Natural killer cell treated with Interleukin-12 subunit alpha and Interleukin-12 subunit beta and Interleukin-15 and Interleukin-18, amount 100 ng/mL, for 72 hours (primary cell): ENCODE measurements around the gene TMEM14A. TPM values are rescaled to one million over a fixed set of nuclear protein-coding genes. Genes with fewer than 3 reads are reported as not detected.
A peak's percentile ranks its signal among the peaks of the same experiment; 100 is the strongest.
"Not testable (repeated sequence)": the region's sequence is repeated elsewhere in the genome, so short reads cannot be mapped to it uniquely, and the experiment has no call there.

Experiments used
- ATAC-seq, 2 donors: fragments of 150-1000 bp; cut with Tn5 transposase in 1 of 2; sonication (Bioruptor Pico), chemical (Tn5 transposase) in 1 of 2; 2 replicates each; pipeline ENCODE4 v1.10.0; 2021
- DNase-seq: peaks from one replicate; pipeline ENCODE4 v3.0.0; 2022; ENCODE audit warnings: low spot score
- H3K27ac Mint-ChIP-seq, 2 donors: 1 replicate in 1 of 2; 2 replicates in 1 of 2; pipeline ENCODE4 v1.8.0; 2022; ENCODE audit warnings: mixed read lengths in 2 of 2, mild to moderate bottlenecking in 1 of 2, moderate library complexity in 1 of 2
- H3K27me3 Mint-ChIP-seq, 2 donors: 1 replicate in 1 of 2; 2 replicates in 1 of 2; pipeline ENCODE4 v1.8.0; 2022; ENCODE audit warnings: mixed read lengths in 2 of 2
- H3K36me3 Mint-ChIP-seq: one replicate; pipeline ENCODE4 v1.8.0; 2022; ENCODE audit warnings: mixed read lengths
- H3K4me1 Mint-ChIP-seq, 2 donors: 1 replicate in 1 of 2; 2 replicates in 1 of 2; pipeline ENCODE4 v1.8.0; 2022; ENCODE audit warnings: low read depth in 2 of 2, mixed read lengths in 2 of 2, mild to moderate bottlenecking in 1 of 2
- H3K4me3 Mint-ChIP-seq: one replicate; pipeline ENCODE4 v1.8.0; 2022; ENCODE audit warnings: mixed read lengths
- H3K9me3 Mint-ChIP-seq: 2 replicates; pipeline ENCODE4 v1.8.0; 2022; ENCODE audit warnings: mixed read lengths
- total RNA-seq, 2 donors: library from RNA; stranded (reverse); gene quantifications; one replicate each; pipeline ENCODE4 v1.2.3, GENCODE V29; 2022

Gene TMEM14A
- total RNA-seq, 2 donors from 2014 or later = 9.4 to 12.0 TPM

DNA sequence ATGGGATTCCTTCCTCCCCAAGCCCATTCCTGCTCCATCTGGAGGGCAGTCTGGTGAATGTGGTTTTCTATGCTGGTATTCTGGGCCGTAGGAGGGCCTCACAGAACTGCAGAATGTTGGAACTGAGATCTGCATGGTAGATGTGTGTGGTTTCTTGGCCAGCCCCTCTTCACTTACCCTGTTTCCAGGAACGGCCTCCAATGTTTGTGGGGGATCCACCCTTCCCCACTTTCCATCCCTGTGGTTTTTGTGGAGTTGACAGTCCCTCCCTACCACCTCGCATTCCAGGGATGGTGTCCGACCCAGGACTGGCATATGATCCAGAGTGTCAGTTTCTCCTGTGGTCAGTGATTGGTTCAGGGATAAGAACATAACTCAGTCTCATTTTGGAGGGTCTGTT is 26.7 kb upstream of the TMEM14A start:
- Mint-ChIP-seq H3K36me3 (no peaks in the 10 kb centered on the region), H3K27me3 (peaks cover 19 to 33% of the 10 kb centered on the region in 2 donors), H3K27ac (no peak overlapping the region), H3K9me3 (no peaks in the 10 kb centered on the region), H3K4me3 (no peak overlapping the region), H3K4me1 (peaks cover 6 to 7% of the 10 kb centered on the region in 2 donors)
- ATAC-seq (no peak), DNase-seq (no peak)

DNA sequence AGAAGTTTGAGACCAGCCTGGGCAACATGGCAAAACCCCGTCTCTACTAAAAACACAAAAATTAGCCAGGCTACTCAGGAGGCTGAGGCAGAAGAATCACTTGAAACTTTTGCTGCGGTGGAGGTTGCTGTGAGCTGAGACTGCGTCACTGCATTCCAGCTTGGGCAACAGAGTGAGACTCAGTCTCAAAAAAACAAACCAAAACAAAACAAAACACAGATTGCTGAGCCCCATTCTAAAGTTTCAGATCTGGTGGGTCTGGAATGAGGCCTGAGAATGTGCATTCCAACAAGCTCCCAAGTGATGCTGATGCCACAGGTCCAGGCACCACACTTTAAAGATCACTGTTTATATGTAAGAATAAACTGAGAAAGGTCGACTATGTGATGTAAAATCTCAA is 24.9 kb upstream of the TMEM14A start:
- DNase-seq (no peak), ATAC-seq (no peak)
- H3K9me3 Mint-ChIP-seq = no peaks in the 10 kb centered on the region
- H3K27ac Mint-ChIP-seq = no peak overlapping the region
- H3K4me3 Mint-ChIP-seq = no peak overlapping the region
- no peaks in the 10 kb centered on the region for H3K36me3 Mint-ChIP-seq
- H3K4me1 Mint-ChIP-seq = peaks cover 4% of the 10 kb centered on the region in 2 donors
- H3K27me3 Mint-ChIP-seq = peaks cover 13 to 22% of the 10 kb centered on the region in 2 donors

DNA sequence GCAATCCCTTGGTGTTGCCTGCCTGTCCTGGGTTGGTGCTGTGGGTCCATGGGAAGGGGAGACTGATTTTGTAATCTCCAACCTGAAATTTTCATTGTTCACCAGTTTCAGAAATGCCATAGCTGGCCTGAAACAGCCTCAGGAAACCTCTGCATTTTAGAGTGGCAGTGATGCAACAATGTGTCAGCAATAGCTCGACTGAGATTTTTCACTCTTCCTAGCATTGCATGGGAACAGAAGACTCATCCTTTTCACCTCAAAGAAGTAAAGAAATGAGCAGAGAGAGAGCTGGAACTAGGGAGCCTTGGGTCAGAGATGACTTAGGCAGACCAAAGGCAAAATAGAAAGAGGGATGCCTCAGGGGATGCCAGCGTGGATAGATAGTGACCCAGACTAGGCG is 23.7 kb upstream of the TMEM14A start:
- H3K36me3 Mint-ChIP-seq = no peaks in the 10 kb centered on the region
- ATAC-seq (no peak), DNase-seq (no peak)
- peaks cover 0 to 5% of the 10 kb centered on the region in 2 donors for H3K4me1 Mint-ChIP-seq
- H3K9me3 Mint-ChIP-seq = no peaks in the 10 kb centered on the region
- no peak overlapping the region for H3K27ac Mint-ChIP-seq
- peaks cover 9 to 18% of the 10 kb centered on the region in 2 donors for H3K27me3 Mint-ChIP-seq
- no peak overlapping the region for H3K4me3 Mint-ChIP-seq

DNA sequence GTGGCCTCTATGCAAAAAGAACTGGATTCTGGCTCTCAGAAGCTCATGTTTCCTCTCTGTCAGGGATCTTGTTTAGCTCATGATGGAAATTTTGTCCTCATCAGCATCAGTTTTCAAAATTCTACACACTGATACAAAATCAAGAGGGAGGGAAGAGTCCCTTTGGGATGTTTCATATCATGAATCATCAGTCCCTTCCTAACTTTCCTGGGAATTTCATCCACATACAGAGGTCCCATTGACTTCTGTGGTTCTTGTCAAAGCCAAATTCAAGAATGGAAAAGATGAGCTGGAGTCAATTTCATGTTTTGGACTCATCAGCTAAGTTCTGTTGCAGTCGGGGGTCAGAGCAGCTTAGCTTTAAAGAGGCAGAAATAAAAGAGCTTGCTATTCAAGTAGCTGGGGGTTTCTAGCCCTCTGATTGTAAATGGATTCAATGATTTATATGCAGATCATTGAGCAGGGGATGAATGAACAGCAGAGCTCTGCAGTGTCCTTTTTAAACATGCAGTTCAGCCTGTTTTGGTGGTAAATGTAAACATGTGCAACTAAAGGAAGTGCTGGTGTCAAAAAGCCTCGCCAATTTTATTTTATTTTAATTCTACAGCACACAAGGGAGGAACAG is 21.3 kb upstream of the TMEM14A start:
- Mint-ChIP-seq H3K9me3 (no peaks in the 10 kb centered on the region), H3K36me3 (no peaks in the 10 kb centered on the region), H3K27me3 (peaks cover 16 to 29% of the 10 kb centered on the region in 2 donors), H3K4me1 (peaks cover 0 to 5% of the 10 kb centered on the region in 2 donors), H3K4me3 (no peak overlapping the region), H3K27ac (no peak overlapping the region)
- ATAC-seq = no peak
- DNase-seq = no peak

DNA sequence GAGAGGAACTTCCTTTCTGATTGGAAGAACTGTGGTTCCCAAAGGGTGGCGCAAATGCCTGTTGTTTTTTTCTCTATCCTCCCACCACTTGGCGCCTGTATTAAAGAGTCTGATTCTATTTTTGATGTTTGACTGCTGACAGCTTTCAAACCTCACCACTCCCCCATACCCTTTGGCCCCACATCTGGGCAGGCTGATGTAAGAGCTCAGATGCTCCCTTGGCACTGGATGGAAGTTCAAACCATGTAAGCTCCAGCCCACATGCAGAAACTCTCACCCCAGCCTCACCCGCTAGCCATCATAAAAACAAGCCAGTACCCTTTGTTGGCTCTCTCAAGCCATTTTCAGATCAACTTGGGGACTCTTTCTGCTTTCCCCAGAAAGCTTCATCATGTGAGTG is 20.0 kb upstream of the TMEM14A start:
- H3K4me1 Mint-ChIP-seq = peaks cover 0 to 5% of the 10 kb centered on the region in 2 donors
- DNase-seq (no peak), ATAC-seq (no peak)
- peaks cover 16 to 22% of the 10 kb centered on the region in 2 donors for H3K27me3 Mint-ChIP-seq
- no peak overlapping the region for H3K27ac Mint-ChIP-seq
- no peaks in the 10 kb centered on the region for H3K9me3 Mint-ChIP-seq
- H3K36me3 Mint-ChIP-seq = no peaks in the 10 kb centered on the region
- H3K4me3 Mint-ChIP-seq = no peak overlapping the region

DNA sequence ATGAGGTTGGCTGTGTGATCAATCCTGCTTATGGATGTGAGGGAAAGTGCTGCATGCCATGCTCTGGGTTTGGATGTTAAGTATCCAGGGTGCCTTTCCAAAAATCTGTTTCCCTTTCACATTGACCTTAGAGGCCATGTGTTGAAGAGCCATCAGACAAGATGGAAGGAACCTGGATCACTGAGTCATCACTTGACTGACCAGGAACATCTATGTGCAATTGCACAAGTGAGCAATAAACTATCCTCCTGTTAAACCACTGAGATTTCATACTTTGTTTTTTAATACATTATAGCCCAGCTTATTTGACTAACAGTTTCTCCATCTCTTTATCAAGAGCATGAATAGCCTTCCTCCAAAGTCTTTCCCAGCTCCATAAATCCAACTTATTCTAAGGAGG is 17.8 kb upstream of the TMEM14A start:
- no peaks in the 10 kb centered on the region for H3K36me3 Mint-ChIP-seq

DNA sequence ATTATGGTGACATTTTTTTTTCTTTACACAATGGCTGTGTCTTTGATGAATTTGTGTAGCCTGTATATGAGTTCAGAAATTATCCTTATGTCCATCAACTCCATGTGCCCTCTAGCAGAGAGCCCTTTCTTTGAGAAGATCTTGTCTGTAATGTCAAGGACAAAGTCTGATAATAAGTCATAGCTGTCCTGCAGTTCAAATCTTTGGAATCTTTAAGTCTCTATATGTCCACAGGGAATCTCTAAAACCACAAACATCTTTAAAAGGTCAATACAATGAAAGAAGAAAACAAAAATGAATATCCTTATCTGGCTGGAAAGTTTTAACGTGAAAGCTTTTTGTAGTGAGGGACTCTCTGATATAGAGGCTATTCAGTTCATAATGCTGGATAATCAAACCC is 16.9 kb upstream of the TMEM14A start:
- DNase-seq = no peak
- H3K4me1 Mint-ChIP-seq = peaks cover 0 to 5% of the 10 kb centered on the region in 2 donors
- peaks cover 14 to 33% of the 10 kb centered on the region in 2 donors for H3K27me3 Mint-ChIP-seq
- no peaks in the 10 kb centered on the region for H3K36me3 Mint-ChIP-seq
- no peak for ATAC-seq
- no peak overlapping the region for H3K4me3 Mint-ChIP-seq
- no peaks in the 10 kb centered on the region for H3K9me3 Mint-ChIP-seq
- no peak overlapping the region for H3K27ac Mint-ChIP-seq

More for the DNA sequence above, 17.8 kb upstream of the TMEM14A start:
- DNase-seq (no peak), ATAC-seq (no peak)
- Mint-ChIP-seq H3K27ac (no peak overlapping the region), H3K4me1 (peaks cover 0 to 5% of the 10 kb centered on the region in 2 donors), H3K9me3 (no peaks in the 10 kb centered on the region), H3K4me3 (no peak overlapping the region), H3K27me3 (peaks cover 16 to 32% of the 10 kb centered on the region in 2 donors)

DNA sequence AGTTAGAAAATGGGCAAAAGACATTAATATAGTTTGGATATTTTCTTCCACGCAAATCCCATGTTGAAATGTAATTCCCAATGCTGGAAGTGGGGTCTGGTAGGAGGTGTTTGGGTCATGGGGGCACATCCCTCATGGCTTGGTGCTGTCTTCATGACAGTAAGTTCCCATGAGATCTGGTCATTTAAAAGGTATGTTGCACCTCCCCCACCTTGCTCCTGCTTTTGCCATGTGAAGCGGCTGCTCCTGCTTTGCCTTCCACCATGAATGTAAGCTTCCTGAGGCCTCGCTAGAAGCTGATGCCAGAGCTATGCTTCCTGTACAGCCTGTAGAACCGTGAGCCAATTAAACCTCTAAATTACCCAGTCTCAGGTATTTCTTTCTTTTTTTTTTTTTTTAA is 16.3 kb upstream of the TMEM14A start:
- DNase-seq (no peak), ATAC-seq (no peak)
- Mint-ChIP-seq H3K9me3 (no peaks in the 10 kb centered on the region), H3K27ac (no peak overlapping the region), H3K27me3 (peaks cover 14 to 33% of the 10 kb centered on the region in 2 donors), H3K4me3 (no peak overlapping the region), H3K36me3 (no peaks in the 10 kb centered on the region), H3K4me1 (peaks cover 0 to 5% of the 10 kb centered on the region in 2 donors)

DNA sequence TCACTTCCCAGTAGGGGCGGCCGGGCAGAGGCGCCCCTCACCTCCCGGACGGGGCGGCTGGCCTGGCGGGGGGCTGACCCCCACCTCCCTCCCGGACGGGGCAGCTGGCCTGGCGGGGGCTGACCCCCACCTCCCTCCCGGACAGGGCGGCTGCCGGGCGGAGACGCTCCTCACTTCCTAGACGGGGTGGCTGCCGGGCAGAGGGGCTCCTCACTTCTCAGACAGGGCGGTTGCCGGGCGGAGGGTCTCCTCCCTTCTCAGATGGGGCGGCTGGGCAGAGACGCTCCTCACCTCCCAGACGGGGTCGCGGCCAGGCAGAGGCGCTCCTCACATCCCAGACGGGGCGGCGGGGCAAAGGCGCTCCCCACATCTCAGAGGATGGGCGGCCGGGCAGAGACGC is 15.0 kb upstream of the TMEM14A start:
- peaks cover 12 to 33% of the 10 kb centered on the region in 2 donors for H3K27me3 Mint-ChIP-seq
- H3K9me3 Mint-ChIP-seq, H3K36me3 Mint-ChIP-seq, H3K4me3 Mint-ChIP-seq, ATAC-seq, H3K27ac Mint-ChIP-seq, DNase-seq, H3K4me1 Mint-ChIP-seq: not testable (repeated sequence)

DNA sequence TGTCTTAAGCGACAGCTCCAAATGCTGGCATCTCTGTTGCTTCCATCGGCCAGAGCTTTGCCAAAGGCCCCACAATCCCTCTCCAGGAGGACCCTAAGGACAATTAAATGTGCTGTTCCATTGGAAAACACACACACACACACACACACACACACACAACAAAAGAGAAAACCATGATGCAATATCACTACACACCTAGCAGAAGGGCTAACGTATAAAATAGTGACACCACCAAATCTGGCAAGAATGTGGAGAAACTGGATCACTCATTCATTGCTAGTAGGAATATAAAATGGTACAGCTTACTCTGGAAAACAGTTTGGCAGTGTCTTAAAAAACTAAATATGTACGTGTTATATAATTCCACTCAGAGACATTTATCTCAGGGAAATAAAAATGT is 13.0 kb upstream of the TMEM14A start:
- no peak overlapping the region for H3K27ac Mint-ChIP-seq
- no peaks in the 10 kb centered on the region for H3K36me3 Mint-ChIP-seq
- H3K4me3 Mint-ChIP-seq = no peak overlapping the region
- no peaks in the 10 kb centered on the region for H3K4me1 Mint-ChIP-seq
- DNase-seq = no peak
- no peak for ATAC-seq
- H3K27me3 Mint-ChIP-seq = peaks cover 8 to 24% of the 10 kb centered on the region in 2 donors
- H3K9me3 Mint-ChIP-seq = no peaks in the 10 kb centered on the region

DNA sequence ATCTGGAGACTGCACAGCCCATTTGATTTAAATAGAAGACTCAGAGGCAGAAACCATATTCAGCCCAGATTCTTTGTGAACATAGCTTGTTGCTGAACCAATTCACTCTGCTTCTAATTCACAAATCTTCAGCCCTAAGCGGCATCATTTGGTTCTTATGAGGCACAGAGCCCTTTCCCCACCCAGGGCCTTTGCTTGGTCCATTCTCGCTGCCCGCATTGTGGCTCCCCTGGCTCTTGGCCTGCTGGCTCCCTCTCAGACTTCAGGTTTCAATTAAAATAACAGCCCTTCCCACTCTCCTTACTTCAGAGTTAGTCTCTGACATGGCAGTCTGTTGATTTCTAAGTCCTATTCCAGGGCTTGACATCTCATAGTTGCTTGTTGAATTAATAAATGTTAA is 9.4 kb upstream of the TMEM14A start:
- ATAC-seq (no peak), DNase-seq (no peak)
- no peaks in the 10 kb centered on the region for H3K4me1 Mint-ChIP-seq
- no peaks in the 10 kb centered on the region for H3K36me3 Mint-ChIP-seq
- H3K4me3 Mint-ChIP-seq = no peak overlapping the region
- H3K9me3 Mint-ChIP-seq = no peaks in the 10 kb centered on the region
- H3K27ac Mint-ChIP-seq = no peak overlapping the region
- peaks cover 0 to 10% of the 10 kb centered on the region in 2 donors for H3K27me3 Mint-ChIP-seq

DNA sequence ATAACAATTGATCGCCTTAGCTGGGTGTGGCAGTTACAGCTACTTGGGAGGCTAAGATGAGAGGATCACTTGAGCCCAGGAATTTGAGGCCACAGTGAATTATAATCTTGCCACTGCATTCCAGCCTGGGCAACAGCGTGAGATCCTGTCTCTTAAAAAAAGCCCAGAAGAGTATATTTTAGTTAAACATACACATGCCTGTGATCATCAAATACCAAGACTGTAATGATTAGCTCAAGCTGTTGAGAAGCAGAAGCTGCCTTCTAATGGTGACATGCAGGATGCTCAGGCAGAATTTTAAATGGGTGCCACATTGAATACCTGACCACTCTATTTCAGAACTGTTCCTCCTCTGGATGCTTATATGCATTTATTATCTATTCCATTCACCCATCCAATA is 8.9 kb upstream of the TMEM14A start:
- H3K27ac Mint-ChIP-seq = no peak overlapping the region
- no peaks in the 10 kb centered on the region for H3K9me3 Mint-ChIP-seq
- no peak for DNase-seq

DNA sequence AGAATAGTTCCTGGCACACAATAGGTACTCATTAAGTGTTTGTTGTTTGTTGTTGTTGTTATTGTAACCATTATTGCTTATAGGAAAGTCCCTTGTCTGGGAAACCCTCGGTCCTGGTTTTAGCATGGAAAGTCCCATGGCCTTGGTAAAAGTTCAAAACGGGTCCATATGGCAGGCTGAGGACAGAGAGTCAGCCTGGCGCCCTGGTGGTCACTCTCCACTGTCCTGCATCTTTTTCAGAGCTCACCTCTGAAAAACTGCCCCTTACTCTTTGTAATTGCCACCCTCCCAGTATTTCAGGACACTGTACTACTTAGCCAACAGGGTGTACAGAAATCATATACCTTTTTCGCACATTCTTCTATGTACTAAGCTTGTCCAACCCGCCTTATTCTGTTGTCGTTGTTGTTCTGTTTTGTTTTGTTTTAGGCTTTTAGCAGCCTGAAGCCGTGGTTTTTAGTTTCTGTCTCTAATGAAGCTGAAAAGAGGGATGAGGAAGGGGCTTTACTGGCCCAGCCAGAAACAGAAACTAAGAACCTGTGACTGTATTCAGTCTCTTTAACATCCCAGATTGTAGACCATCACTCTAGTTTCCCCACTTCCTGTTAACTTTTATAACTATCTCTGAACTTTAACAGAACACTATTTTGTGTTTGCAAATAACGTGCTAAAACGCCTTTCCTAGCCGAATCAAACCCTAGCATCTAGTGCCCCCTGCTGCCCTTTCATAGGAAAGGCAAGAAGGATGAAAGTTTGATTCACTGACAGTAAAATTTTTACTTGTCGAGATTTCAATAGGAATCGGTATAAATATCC is 7.6 kb upstream of the TMEM14A start:
- H3K9me3 Mint-ChIP-seq = no peaks in the 10 kb centered on the region
- peak; percentile 74 for DNase-seq
- H3K27ac Mint-ChIP-seq = no peak overlapping the region
- H3K4me3 Mint-ChIP-seq = no peak overlapping the region
- peaks cover 0 to 7% of the 10 kb centered on the region in 2 donors for H3K4me1 Mint-ChIP-seq
- H3K36me3 Mint-ChIP-seq = no peaks in the 10 kb centered on the region
- peak; percentile 64 to 71 for ATAC-seq
- H3K27me3 Mint-ChIP-seq = no peaks in the 10 kb centered on the region

More for the DNA sequence above, 8.9 kb upstream of the TMEM14A start:
- ATAC-seq = no peak
- Mint-ChIP-seq H3K36me3 (no peaks in the 10 kb centered on the region), H3K27me3 (peaks cover 0 to 10% of the 10 kb centered on the region in 2 donors), H3K4me1 (peaks cover 0 to 1% of the 10 kb centered on the region in 2 donors), H3K4me3 (no peak overlapping the region)

DNA sequence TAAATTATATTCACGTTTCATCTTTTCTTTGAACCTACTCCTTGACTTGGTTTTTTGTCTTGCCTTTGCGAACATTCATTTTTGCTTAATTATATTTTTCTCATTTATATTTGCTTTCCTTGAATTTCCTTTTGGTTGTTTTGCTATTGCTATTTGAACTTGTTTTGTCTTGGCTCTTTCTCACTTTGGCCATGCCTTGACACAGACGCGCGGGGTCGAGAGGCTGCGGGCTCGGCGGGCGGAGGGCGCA is 7.1 kb upstream of the TMEM14A start:
- no peaks in the 10 kb centered on the region for H3K36me3 Mint-ChIP-seq
- peaks cover 0 to 7% of the 10 kb centered on the region in 2 donors for H3K4me1 Mint-ChIP-seq
- no peak for ATAC-seq
- no peaks in the 10 kb centered on the region for H3K27me3 Mint-ChIP-seq
- no peak overlapping the region for H3K27ac Mint-ChIP-seq
- DNase-seq = no peak
- H3K4me3 Mint-ChIP-seq = no peak overlapping the region
- H3K9me3 Mint-ChIP-seq = no peaks in the 10 kb centered on the region
